GM12874 (cell line): ENCODE data around the gene HTN3.

Experiments used
- TF ChIP-seq, protein P1 (sequence below): IDR thresholded peaks from 2 replicates; pipeline ENCODE4 v1.5.1; 2011; ENCODE audit warnings: low read depth, mild to moderate bottlenecking, control low read depth, low read length, moderate library complexity; ENCODE audit not compliant: insufficient read depth

HTN3 gene

GRCh38 chr4:70059149-70059548 is 30.9 kb downstream of the HTN3 start:
- TF ChIP-seq, protein P1, sequence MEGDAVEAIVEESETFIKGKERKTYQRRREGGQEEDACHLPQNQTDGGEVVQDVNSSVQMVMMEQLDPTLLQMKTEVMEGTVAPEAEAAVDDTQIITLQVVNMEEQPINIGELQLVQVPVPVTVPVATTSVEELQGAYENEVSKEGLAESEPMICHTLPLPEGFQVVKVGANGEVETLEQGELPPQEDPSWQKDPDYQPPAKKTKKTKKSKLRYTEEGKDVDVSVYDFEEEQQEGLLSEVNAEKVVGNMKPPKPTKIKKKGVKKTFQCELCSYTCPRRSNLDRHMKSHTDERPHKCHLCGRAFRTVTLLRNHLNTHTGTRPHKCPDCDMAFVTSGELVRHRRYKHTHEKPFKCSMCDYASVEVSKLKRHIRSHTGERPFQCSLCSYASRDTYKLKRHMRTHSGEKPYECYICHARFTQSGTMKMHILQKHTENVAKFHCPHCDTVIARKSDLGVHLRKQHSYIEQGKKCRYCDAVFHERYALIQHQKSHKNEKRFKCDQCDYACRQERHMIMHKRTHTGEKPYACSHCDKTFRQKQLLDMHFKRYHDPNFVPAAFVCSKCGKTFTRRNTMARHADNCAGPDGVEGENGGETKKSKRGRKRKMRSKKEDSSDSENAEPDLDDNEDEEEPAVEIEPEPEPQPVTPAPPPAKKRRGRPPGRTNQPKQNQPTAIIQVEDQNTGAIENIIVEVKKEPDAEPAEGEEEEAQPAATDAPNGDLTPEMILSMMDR = no peak

DNA sequence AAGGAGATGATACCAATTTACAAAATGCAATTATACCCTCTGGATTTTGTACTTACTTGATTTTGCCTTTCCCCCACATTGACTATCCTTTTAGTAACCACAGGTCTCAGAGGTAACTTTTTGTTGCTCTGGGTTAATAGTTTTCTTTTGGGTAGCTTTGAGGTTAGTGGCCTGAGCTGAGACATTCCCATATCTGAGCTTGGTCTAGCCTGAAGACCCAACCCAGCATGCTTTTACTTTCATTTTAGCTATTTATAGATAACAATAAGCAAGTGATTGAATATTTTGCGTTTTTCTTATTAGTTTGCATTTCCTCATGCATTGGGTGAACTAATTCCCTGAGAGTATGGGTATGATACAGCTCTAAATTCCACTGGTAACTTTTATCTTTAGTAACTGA is 33.7 kb downstream of the HTN3 start:
- TF ChIP-seq, protein P1 = no peak

DNA sequence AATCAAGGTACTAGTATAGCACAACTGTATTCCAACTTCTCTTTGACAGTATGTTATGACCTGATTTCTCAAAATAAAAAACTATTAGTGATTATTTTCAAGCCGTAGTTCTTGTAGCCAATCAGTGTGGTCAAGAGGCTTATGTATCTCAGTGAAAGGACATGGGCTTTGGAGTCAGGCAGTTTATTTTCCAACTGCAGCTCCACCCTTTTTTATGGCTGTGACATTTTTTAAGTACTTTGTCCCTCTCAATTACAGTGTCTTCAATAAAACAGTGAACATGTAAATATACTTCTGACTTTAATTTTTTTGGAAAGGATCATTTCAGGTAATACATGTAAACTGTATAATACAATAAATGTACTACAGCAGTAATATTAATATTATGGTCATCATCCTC is 51.9 kb downstream of the HTN3 start:
- TF ChIP-seq, protein P1 = no peak
